Activated CD4-positive, alpha-beta T cell treated with anti-CD3 and anti-CD28 coated beads, Interleukin-2, Interleukin-6, amounts not matched to agents 100 ng/mL and 50 ng/mL, durations not matched to agents 16 hours and 8 hours (primary cell): ENCODE data around the gene DBNL.

Experiments
- DNase-seq: peaks from one replicate; pipeline ENCODE4 v3.0.0-alpha.2; 2020

The DBNL gene

DNA sequence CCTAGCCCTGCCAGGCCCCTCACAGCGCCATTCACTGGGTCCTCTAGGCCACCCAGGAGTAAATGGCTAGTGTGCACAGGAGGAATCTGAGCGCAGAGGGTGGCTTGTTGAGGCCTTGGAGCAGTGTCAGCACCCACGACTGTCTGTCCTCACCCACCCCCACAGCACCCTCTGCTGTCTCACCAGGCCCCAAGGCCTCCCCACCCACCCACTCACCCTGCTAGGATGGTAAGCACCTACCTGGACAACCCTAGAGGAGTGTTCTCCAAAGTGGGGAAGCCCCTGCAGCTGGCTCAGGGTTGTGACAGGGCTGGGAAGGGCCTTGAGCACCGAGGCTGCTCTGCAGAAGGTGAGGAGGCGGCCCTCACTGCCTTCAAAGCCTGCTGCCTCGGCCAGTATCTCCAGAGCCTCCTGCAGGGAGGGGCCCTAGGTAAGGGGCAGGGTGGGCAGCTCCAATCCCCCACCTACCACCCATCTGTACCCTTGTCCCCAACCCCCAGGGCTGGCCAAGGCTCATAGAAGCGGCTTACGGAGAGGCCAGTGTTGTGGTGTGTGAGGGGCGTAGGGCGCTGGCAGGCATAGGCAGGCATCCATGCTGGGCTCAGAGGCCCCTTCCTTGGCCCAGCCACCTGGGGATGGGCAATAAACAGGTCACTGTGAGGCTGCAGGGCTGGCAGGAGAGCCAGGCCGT is 35.0 kb downstream of the DBNL start:
- DNase-seq: no peak

DNA sequence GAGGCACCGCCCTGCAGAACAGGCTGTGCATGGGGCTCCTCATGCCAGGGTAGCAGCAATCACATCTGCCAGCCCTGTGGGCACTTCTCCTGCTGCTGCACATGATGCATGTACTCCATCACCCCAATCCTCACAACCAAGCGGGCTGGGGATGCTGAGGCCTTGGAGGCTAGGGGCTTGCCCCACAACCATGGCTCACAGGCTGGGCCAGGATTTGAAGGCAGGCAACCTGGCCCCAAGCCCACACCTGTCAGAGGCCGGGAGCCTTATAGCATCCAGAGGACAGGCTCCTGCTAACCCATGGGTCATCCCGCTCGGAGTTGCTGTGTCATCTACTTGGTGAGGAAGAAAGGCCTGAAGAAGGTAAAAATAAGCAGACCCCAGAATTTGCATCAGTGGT is 35.6 kb downstream of the DBNL start:
- no peak for DNase-seq

GRCh38 chr7:44080686-44081265 is 36.3 kb downstream of the DBNL start:
- no peak for DNase-seq

DNA sequence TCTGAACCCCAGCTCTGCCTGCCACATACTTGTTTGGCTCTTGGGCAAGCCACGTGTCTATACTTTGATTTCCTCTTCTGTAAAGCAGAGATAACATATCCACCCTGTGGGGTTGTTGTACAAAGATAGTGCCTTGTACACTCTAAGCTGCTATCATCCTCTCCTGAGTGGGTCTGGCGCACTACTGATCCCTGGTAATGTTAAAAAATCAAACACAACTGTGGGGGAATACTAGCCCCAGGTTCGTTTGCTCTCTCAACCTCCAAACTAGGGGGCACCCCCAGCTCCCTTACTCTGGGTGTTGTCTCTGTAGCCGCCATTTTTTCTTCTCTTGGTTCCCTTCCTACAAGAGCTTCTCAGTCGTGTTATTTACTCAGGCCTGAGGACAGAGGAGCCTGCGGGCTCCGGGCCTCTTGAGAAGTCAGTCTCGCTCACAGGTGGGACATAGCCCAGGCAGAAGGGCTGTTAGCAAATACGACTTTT is 36.8 kb downstream of the DBNL start:
- DNase-seq: peak; percentile 58

GRCh38 chr7:44082541-44083207 is 38.2 kb downstream of the DBNL start:
- peak; percentile 100 for DNase-seq

DNA sequence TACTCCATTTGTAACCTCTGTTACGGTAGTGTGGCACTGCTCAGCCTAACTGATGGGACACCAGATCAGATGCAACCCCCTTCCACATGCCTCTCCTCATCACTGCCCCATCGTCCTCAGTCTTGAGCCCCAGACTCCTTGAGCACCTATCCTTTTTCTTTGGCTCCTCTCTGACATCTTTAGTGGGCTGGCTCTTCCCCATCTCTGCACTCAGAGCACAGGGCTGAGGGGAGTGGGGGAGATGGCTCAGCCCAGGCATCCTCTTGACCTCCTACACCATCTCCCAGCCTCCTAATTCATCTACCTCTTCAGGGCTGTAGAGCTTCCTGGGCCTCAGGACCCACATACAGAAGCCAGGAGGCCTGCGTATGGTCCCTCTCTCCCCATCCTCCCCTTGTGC is 39.3 kb downstream of the DBNL start:
- DNase-seq: no peak

DNA sequence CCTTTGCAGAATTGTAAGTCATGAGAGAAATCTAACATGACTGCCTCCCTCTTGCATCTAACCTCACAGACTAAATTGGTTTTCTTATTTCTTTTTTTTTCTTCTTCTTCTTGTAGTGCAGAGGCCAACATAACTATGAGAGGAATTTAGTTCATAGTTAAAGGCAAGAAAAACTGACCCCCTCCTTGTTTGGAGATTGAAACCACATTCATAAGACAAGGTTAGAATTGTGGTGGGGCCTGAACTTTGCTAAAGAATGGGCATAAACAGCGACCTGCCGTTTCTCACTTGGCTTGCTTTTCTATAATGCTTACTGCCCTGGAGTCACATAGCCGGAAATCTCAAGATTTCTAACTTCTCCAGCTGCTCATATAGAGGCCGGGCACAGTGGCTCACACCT is 40.2 kb downstream of the DBNL start:
- DNase-seq: no peak

GRCh38 chr7:44085546-44085945 is 41.0 kb downstream of the DBNL start:
- no peak for DNase-seq

- no peak for DNase-seq
Measured at GRCh38 chr7:44086627-44087026, 42.1 kb downstream of the DBNL start.

GRCh38 chr7:44087911-44088838 is 43.7 kb downstream of the DBNL start:
- no peak for DNase-seq

DNA sequence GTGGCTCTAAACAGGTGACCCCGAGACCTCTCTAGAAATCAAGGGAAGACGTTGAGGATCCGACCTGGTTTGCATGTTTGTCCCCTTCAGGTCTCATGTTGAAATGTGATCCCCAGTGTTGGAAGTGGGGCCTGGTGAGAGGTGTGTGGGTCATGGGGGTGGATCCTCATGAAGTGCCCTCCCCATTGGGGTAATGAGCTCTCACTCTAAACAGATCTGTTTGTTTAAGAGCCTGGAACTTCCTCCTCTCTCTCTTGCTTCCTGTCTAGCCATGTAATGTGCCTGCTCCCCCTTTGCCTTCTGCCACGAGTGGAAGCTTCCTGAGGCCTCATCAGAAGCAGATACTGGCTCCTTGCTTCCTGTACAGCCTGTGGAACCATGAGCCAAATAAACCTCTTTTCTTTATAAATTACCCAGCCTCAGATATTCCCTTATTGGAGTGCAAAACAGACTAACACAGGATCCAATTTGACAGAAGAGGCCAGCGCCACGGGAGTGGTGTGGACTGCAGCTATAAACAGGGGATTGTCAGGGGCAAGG is 48.7 kb downstream of the DBNL start:
- DNase-seq: no peak

DNA sequence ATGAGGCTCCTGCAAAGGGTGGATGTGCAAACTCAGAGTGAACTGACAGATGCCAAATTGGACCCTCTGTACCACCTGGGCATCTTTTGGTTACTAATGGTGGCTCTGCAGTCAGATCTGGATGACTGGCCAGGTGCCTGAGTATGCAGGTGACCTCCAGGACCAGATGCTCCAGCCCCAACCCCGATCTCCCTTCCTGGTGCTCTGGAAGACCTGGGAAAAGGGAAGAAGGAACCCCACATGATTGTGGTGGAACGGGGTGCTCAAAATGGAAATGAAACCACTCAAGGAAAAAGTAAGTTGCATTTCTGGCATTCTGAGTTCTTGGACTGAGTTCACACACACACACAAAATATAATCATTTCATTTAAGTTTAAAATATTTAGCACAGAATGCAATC is 49.9 kb downstream of the DBNL start:
- DNase-seq: no peak

GRCh38 chr7:44094883-44095592 is 50.5 kb downstream of the DBNL start:
- DNase-seq: no peak

- no peak for DNase-seq
Measured at GRCh38 chr7:44095781-44096180, 51.3 kb downstream of the DBNL start.

DNA sequence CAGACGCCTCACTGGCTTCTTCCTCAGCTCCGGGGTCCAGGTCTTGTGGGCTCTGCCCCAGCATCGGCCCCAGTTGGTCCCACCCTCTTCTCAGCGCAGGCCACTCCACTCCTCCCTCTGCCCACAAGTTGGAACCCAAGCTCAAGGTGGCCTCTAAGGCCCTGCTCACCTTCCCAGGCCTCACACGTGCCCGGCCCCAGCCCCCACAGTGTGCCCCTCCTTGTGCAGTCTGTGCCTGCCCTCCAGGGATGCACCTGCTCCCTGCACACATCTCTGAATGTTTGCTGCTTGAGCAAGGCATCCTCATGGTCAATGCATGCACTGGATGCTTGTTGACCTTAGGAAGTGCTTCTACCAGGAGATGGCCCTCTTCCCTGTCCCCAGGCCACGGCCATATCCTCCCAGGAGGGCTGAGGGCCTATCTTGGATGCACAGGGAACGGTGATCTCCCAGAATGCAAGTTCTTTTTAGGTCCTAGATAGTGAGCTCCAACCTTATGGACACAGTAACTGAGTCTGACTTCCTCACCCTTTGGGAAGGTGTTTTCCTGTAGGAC is 51.9 kb downstream of the DBNL start:
- DNase-seq: no peak

GRCh38 chr7:44097064-44097932 is 52.8 kb downstream of the DBNL start:
- peak; percentile 39 for DNase-seq

DNA sequence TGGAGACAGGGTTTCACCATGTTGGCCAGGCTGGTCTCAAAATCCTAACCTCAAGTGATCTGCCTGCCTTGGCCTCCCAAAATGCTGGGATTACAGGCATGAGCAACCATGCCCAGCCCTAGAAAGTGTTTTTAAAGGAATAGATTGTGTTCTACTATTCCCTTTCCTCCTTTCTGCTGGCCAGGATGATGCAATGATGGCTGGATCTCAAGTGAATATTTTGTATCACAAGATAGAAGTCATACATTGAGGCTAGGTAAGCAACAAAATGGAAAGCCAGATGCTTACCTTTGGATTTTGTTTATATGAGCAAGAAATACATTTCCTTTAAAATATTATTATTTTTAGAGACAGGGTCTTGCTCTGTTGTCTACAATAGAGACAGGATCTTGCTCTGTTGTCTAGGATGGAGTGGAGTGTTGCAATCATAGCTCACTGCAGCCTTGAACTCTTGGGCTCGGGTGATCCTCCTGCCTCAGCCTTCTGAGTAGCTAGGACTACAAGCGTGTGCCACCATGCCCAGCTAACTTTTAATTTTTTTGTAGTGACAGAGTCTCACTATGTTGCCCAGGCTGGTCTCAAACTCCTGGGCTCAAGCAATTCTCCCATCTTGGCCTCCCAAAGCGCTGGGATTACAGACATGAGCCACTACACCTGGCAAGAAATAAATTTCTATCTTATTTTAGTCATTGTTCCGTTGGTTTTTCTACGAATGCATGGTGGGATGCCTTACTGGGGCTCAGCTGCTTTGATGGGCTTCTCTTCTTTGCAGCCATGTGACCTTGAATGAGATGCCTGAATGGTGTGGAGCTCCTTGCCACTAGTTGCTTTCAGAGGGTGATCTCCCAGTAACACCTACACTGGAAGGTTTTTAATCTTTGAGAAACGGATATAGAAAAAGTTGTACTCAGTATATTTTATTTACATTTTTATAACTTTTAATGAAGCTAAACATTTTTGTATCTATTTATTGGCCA is 53.9 kb downstream of the DBNL start:
- DNase-seq: no peak

DNA sequence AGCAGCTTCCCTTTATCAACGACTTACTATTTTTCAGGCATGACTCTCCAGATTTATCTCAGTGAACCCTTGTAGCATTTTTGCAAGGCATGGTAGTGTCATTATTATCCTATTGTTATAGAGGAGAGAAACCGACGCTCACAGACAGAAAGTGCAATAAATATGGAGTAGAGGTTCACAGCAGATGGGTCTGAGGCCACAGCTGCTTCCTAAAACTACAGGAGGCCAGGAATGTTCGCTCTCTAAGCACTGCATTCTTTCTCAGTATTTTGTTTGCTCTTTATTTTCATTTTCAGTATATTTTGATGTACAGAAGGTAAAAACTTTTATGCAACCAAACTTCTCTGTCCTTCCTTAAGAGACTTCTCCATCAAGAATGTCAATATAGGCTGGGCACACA is 55.2 kb downstream of the DBNL start:
- no peak for DNase-seq

- DNase-seq: no peak
Measured at GRCh38 chr7:44100458-44101302, 56.2 kb downstream of the DBNL start.
